A673 (cell line): ENCODE results near the gene RASSF8. TPM values are rescaled to one million over a fixed set of nuclear protein-coding genes. Genes with fewer than 3 reads are reported as not detected.

Source experiments
- BruUV-seq: library from RNA; stranded (reverse); fragments of 400-500 nt; replicated peaks from 2 replicates; lab custom pipeline; 2021; lab: Mats Ljungman, UMichigan
- CTCF ChIA-PET: fragments of 300-600 bp; sonication (Branson Sonifier 250); formaldehyde crosslinking; loops from one replicate; lab custom pipeline; 2022; ENCODE audit warnings: antibody characterized with exemption; lab: Charles Lee
- POLR2A ChIA-PET: fragments of 300-600 bp; sonication (Branson Sonifier 250); formaldehyde crosslinking; loops from one replicate; lab custom pipeline; 2022; ENCODE audit warnings: antibody characterized with exemption; ENCODE audit not compliant: low non-redundant PET; lab: Charles Lee
- DNase-seq: peaks from one replicate; pipeline ENCODE4 v3.0.0-alpha.2; 2015; ENCODE audit warnings: low spot score
- H3K27ac ChIP-seq: fragments of 200-600 bp; sonication (generic); 2 replicates; pipeline ENCODE4 v1.5.1; 2016; ENCODE audit warnings: mixed run types, low read depth, mild to moderate bottlenecking, mixed read lengths, antibody characterized with exemption, low read length; ENCODE audit not compliant: poor library complexity, severe bottlenecking
- H3K27me3 ChIP-seq: fragments of 200-600 bp; sonication (generic); replicated peaks from 2 replicates; pipeline ENCODE4 v1.6.1; 2017; ENCODE audit warnings: mixed run types, low read depth, mild to moderate bottlenecking, mixed read lengths, antibody characterized with exemption, low read length; ENCODE audit not compliant: insufficient read depth, poor library complexity
- H3K36me3 ChIP-seq: fragments of 200-600 bp; sonication (generic); 2 replicates; pipeline ENCODE4 v1.6.1; 2016; ENCODE audit warnings: mixed run types, mild to moderate bottlenecking, mixed read lengths, antibody characterized with exemption, low read length; ENCODE audit not compliant: insufficient read depth, poor library complexity, severe bottlenecking
- H3K4me1 ChIP-seq: fragments of 200-600 bp; sonication (generic); 2 replicates; pipeline ENCODE4 v1.6.1; 2017; ENCODE audit warnings: mixed run types, mild to moderate bottlenecking, mixed read lengths, antibody characterized with exemption, low read length; ENCODE audit not compliant: insufficient read depth, poor library complexity, severe bottlenecking
- H3K4me3 ChIP-seq: fragments of 200-600 bp; sonication (generic); 2 replicates; pipeline ENCODE4 v1.5.1; 2016; ENCODE audit warnings: low read depth, mixed run types, mild to moderate bottlenecking, mixed read lengths, low read length; ENCODE audit not compliant: poor library complexity, severe bottlenecking
- H3K9me3 ChIP-seq: fragments of 200-600 bp; sonication (generic); 2 replicates; pipeline ENCODE4 v1.6.1; 2016; ENCODE audit warnings: mixed run types, low read depth, mild to moderate bottlenecking, mixed read lengths, antibody characterized with exemption, low read length; ENCODE audit not compliant: poor library complexity, severe bottlenecking
- EZH2 ChIP-seq: fragments of 200-600 bp; sonication (generic); IDR thresholded peaks from 2 replicates; pipeline ENCODE4 v1.6.1; 2017; ENCODE audit warnings: borderline replicate concordance, low read depth, mild to moderate bottlenecking, mixed read lengths, antibody characterized with exemption, low read length; ENCODE audit not compliant: poor library complexity, severe bottlenecking
- intact Hi-C: fragments of 100-400 bp; cut with micrococcal nuclease; formaldehyde crosslinking; loops from one replicate; pipeline ENCODE4 v1.10.0; 2022; ENCODE audit not compliant: unreplicated experiment
- total RNA-seq: library from RNA; stranded (reverse); gene quantifications from 2 replicates; pipeline ENCODE4 v1.2.3, GENCODE V29; 2021
- TF ChIP-seq, protein P1 (sequence below): fragments of 300-800, 200-600 bp; sonication (generic); conservative IDR thresholded peaks from 2 replicates; pipeline ENCODE4 v1.5.1; 2017; ENCODE audit warnings: low read depth, mild to moderate bottlenecking, antibody characterized with exemption, low read length, moderate library complexity, mixed read lengths

Gene RASSF8
- total RNA-seq, 1 experiment from 2014 or later, result 23.1 TPM

DNA sequence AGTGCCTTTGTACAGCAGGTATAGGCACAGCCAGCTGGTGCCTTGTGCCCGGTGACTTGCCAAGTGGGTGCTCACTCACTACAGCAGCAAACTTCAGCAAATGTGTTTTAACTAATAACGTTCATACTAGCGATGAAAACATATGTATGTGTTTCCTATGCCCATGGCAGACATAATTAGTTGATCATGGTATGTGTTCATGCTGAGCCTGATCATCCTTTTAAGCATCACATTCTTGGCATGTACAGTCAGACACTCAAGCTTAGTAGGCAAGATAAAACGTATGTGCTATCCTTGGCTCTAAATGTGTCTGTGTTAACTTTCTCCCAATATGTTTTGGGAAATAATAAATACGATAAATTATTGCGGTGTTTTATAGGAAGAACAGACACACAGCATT lies 55.6 kb downstream of the RASSF8 start:
- ChIA-PET CTCF (no interaction called here), POLR2A (no interaction called here)
- no peaks in the 10 kb centered on the region for H3K27me3 ChIP-seq
- peaks cover 29% of the 10 kb centered on the region for H3K4me1 ChIP-seq
- intact Hi-C loops, result loop anchor here (5.0 to 10.0 kb wide), 2 partner anchors 52 to 429 kb away; no protein-coding TSS in a partner anchor
- H3K9me3 ChIP-seq, result no peaks in the 10 kb centered on the region
- no peak overlapping the region for H3K4me3 ChIP-seq
- no peaks in the 10 kb centered on the region for H3K36me3 ChIP-seq
- no peak overlapping the region for H3K27ac ChIP-seq
- BruUV-seq, result no TSS peak
- no peak for TF ChIP-seq EZH2
- TF ChIP-seq, protein P1, sequence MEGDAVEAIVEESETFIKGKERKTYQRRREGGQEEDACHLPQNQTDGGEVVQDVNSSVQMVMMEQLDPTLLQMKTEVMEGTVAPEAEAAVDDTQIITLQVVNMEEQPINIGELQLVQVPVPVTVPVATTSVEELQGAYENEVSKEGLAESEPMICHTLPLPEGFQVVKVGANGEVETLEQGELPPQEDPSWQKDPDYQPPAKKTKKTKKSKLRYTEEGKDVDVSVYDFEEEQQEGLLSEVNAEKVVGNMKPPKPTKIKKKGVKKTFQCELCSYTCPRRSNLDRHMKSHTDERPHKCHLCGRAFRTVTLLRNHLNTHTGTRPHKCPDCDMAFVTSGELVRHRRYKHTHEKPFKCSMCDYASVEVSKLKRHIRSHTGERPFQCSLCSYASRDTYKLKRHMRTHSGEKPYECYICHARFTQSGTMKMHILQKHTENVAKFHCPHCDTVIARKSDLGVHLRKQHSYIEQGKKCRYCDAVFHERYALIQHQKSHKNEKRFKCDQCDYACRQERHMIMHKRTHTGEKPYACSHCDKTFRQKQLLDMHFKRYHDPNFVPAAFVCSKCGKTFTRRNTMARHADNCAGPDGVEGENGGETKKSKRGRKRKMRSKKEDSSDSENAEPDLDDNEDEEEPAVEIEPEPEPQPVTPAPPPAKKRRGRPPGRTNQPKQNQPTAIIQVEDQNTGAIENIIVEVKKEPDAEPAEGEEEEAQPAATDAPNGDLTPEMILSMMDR, result no peak
- no peak for DNase-seq

DNA sequence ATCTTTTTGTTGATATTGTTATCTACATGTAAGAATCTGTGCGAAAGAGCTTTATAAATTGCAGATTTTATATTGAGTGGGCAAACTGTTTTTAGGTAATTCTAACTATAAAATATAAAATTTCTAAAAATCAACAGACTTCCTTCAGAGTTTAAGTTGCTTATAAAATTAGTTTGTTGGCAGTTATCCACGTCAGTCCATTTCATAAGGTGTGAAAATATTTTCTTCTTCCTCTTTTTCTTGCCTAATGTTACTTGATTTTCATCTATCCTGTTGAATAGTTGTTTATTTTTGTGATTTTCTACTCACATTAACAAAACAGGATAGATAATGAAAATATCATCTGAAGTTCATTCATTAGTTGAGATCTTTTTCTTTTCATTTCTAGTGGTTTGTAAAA lies 58.0 kb downstream of the RASSF8 start:
- no peaks in the 10 kb centered on the region for H3K36me3 ChIP-seq
- intact Hi-C loops, result loop anchor here (5.0 to 10.0 kb wide), 2 partner anchors 432 to 579 kb away; no protein-coding TSS in a partner anchor
- no peak overlapping the region for H3K27ac ChIP-seq
- POLR2A ChIA-PET, result no interaction called here
- no peaks in the 10 kb centered on the region for H3K27me3 ChIP-seq
- peaks cover 7% of the 10 kb centered on the region for H3K4me1 ChIP-seq
- BruUV-seq, result no TSS peak
- no peaks in the 10 kb centered on the region for H3K9me3 ChIP-seq
- no peak overlapping the region for H3K4me3 ChIP-seq
- CTCF ChIA-PET, result interaction anchor here (0.6 to 1.2 kb wide), 2 partner anchors 17 to 57 kb away, joined by 3 read pairs; no protein-coding TSS in a partner anchor
- TF ChIP-seq EZH2, result no peak
- TF ChIP-seq, protein P1, result no peak
- no peak for DNase-seq

DNA sequence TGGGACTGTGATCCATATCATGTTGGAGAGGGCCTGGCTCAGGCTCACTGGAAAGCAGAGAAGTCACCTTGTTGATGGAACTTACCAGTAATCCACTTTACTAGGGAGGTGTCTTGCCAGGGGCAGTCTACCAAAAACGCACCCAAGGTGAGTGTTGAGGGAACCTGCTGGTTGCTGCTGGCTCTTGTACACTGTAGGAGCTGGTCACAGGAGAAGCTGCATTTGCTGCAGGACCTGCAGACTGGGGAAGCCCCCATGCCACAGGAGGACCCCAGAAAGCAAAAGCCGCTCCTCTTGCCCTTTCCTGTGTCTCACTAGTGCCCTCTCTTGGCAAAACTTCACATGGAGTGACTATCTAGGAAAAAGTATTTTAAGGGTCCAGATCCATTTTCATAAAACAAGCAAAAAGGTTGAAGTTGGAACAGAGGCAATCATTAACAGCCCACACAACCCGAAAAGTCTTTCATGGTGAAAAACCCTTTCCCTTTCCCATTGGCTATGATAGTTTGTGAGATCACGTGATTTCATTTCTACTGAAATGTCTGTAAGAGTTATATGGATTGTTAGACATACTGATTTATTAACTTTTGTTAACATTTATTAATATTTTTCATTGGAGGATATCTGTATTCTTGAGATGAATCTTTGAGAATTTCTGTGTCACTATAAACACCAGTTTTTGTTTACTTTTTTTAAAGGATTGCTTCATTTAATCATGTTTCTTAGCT lies 59.2 kb downstream of the RASSF8 start:
- CTCF ChIA-PET, result no interaction called here
- Histone ChIP-seq H3K27me3 (no peaks in the 10 kb centered on the region), H3K4me3 (no peak overlapping the region), H3K4me1 (peaks cover 7% of the 10 kb centered on the region), H3K27ac (no peak overlapping the region), H3K9me3 (no peaks in the 10 kb centered on the region), H3K36me3 (no peaks in the 10 kb centered on the region)
- POLR2A ChIA-PET, result no interaction called here
- TF ChIP-seq, protein P1, result peak; percentile 78
- TF ChIP-seq EZH2, result no peak
- peak; percentile 79 for DNase-seq
- BruUV-seq, result no TSS peak
- intact Hi-C loops, result loop anchor here (5.0 to 10.0 kb wide), 2 partner anchors 433 to 580 kb away; no protein-coding TSS in a partner anchor
